ENCODE measurements around the gene PTH2. TPM values are rescaled to one million over a fixed set of nuclear protein-coding genes. Genes with fewer than 3 reads are reported as not detected.

The PTH2 gene
- total RNA-seq, 2 donors from 2014 or later = not detected

DNA sequence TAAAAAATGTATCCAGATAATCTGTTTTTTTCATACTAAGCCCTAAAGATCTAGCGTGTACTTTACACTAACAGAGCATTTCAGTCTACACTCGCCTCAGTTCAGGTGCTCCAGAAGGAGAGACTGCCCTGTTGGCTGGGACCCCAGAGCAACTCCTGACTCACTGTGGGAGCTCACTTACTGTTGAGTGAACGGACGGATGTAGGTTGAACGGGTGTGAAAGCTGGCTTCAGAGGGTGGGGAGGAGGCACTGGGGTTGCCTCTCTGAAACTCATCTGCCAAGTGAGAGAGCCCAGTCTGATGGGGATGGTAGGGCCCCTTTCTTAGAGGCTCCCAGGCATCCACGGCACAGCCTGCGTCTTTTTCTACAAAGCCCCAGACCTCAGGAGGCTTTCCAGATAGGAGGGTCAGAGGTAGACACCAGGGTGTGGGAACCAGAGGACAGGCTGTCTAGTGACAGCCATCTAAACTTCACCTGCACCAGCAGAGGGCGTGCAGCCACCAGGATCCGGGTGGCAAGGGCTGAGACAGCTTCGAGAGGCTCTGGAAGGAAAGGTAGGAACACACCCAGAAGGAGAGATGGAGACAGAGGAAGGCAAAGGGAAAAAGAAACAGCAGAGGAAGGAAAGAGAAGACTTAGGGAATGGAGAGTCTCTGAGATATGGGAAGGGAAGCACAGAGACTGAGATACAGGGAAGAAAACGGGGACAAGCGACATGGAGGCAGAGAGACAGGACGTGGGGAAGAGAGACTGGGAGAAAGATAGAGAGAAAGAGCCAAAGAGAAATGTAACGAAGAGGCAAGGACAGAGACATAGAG lies 31.5 kb downstream of the PTH2 start:
- intact Hi-C loops (cut with DNase I) = loop anchor here (2.0 kb wide), 1 partner anchor 51 kb away; no protein-coding TSS in a partner anchor
- WGBS = 23% methylated on average over 14 of the region's 14 CpGs
- Histone ChIP-seq H3K4me3 (no peak overlapping the region), H3K9me3 (no peaks in the 10 kb centered on the region), H3K4me1 (replicated peaks) (no peaks in the 10 kb centered on the region), H3K36me3 (no peaks in the 10 kb centered on the region), H3K27ac (no peak overlapping the region), H3K27me3 (replicated peaks; ENCODE audit: insufficient read depth) (no peaks in the 10 kb centered on the region)
- peak; percentile 76 for DNase-seq (ENCODE audit: low spot score)
- TF ChIP-seq POLR2A (IDR thresholded peaks at IDR 0.05) (no peak), CTCF (IDR thresholded peaks at IDR 0.05) (peak in 3 of 4 experiments; percentile 73 to 87 (median 85)), POLR2AphosphoS5 (IDR thresholded peaks at IDR 0.05) (peak; percentile 64)

DNA sequence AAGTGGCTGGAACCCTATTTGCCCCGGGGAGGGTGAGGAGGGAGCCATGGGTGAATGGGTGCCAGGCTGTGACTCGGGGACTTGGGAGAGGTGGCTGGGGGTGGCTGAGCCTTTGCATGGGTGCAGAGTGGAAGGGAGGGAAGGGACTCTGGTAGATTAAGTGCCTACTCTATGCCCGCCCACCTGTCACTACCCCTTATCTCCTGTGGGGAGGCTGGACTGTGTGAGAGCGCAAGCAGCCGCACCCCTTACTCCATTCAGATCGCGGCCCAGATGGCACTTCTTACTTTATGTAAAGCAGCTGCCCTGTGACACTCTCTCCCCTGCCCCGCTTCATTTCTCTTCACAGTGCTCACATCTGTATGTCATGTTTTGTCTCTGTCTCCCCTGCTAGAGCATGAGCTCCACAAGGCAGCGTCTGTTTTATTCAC lies 32.3 kb downstream of the PTH2 start:
- TF ChIP-seq POLR2A (IDR thresholded peaks at IDR 0.05) = no peak
- TF ChIP-seq POLR2AphosphoS5 (IDR thresholded peaks at IDR 0.05) = no peak
- TF ChIP-seq CTCF (IDR thresholded peaks at IDR 0.05) = no peak
- Histone ChIP-seq H3K4me1 (replicated peaks) (no peaks in the 10 kb centered on the region), H3K9me3 (no peaks in the 10 kb centered on the region), H3K4me3 (no peak overlapping the region), H3K27ac (no peak overlapping the region), H3K36me3 (no peaks in the 10 kb centered on the region), H3K27me3 (replicated peaks; ENCODE audit: insufficient read depth) (no peaks in the 10 kb centered on the region)
- 43% methylated on average over 9 of the region's 9 CpGs for WGBS
- DNase-seq (ENCODE audit: low spot score) = no peak
- intact Hi-C loops (cut with DNase I) = no loop called here

DNA sequence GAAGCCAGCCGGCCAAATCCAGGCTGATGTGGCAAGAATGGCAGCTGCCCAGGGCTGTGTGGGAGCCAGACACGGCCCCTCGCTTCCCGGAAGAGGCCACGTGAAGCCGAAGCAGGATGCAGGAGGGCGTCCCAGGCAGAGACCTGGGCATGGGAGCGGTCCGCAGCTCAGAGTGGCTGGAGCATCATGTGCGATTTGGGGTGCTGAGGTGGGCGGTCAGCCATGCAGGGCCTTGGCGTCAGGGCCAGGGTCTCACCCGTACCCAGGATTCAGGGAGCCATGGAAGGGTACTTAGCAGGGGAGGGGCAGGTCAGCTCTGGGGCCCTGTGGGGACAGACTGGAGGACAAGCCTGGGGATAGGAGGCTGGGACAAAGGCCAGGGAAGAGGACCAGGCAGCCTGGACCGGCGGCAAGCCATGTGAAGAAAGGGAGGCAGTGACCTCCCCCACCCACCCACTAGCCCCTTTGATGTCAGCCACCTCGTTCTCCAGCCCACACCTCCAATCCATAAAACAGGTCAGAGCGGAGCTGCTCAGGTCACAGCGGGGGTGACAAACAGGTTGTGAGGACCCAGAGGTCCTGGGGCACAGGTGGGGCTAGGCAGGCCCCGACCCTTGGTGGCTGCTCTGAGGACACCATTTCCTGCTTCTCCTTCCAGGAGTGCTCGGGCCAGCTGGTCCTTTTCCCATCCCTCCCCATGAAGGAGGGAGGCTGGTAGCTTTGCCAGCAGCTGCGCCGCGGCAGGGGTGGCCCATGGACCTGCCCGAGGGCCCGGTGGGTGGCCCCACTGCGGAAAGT lies 32.9 kb downstream of the PTH2 start:
- H3K36me3 ChIP-seq = no peaks in the 10 kb centered on the region
- H3K4me1 ChIP-seq (replicated peaks) = no peaks in the 10 kb centered on the region
- DNase-seq (ENCODE audit: low spot score) = no peak
- no peak overlapping the region for H3K27ac ChIP-seq
- no peak overlapping the region for H3K4me3 ChIP-seq
- H3K9me3 ChIP-seq = no peaks in the 10 kb centered on the region
- TF ChIP-seq POLR2AphosphoS5 (IDR thresholded peaks at IDR 0.05) (no peak), CTCF (IDR thresholded peaks at IDR 0.05) (no peak), POLR2A (IDR thresholded peaks at IDR 0.05) (no peak)
- 55% methylated on average over 26 of the region's 26 CpGs for WGBS
- no peaks in the 10 kb centered on the region for H3K27me3 ChIP-seq (replicated peaks; ENCODE audit: insufficient read depth)
- intact Hi-C loops (cut with DNase I) = no loop called here

- no peaks in the 10 kb centered on the region for H3K36me3 ChIP-seq
- no peaks in the 10 kb centered on the region for H3K27me3 ChIP-seq (replicated peaks; ENCODE audit: insufficient read depth)
- no peak for DNase-seq (ENCODE audit: low spot score)
These were observed 33.8 kb downstream of the PTH2 start for GRCh38 chr19:49389406-49389805.

More at GRCh38 chr19:49389406-49389805, 33.8 kb downstream of the PTH2 start:
- WGBS = 85% methylated on average over 20 of the region's 20 CpGs
- TF ChIP-seq POLR2AphosphoS5 (IDR thresholded peaks at IDR 0.05) = no peak
- no peak for TF ChIP-seq POLR2A (IDR thresholded peaks at IDR 0.05)
- no peak for TF ChIP-seq CTCF (IDR thresholded peaks at IDR 0.05)
- no peaks in the 10 kb centered on the region for H3K9me3 ChIP-seq
- H3K27ac ChIP-seq = no peak overlapping the region
- intact Hi-C loops (cut with DNase I) = no loop called here
- H3K4me3 ChIP-seq = no peak overlapping the region
- H3K4me1 ChIP-seq (replicated peaks) = no peaks in the 10 kb centered on the region

Measured in prostate gland (tissue), 2 donors.